OCI-LY1 (cell line): ENCODE measurements around the gene PPP4R3A.
A peak's percentile ranks its signal among the peaks of the same experiment; 100 is the strongest.

Source experiments
- H2AFZ ChIP-seq: fragments of 200-600 bp; sonication (generic), shearing (Covaris generic); 2 replicates; pipeline ENCODE4 v1.6.0; 2014; ENCODE audit warnings: antibody characterized with exemption, mild to moderate bottlenecking, low read length
- H3F3A ChIP-seq: fragments of 200-600 bp; sonication (generic), shearing (Covaris generic); 2 replicates; pipeline ENCODE4 v1.6.0; 2014; ENCODE audit warnings: mild to moderate bottlenecking, antibody characterized with exemption, low read length, moderate library complexity; ENCODE audit not compliant: insufficient read depth
- H3K27ac ChIP-seq: fragments of 200-600 bp; sonication (generic); 2 replicates; pipeline ENCODE4 v1.5.1; 2014; ENCODE audit warnings: low read length, mixed run types, mild to moderate bottlenecking, low read depth; ENCODE audit not compliant: poor library complexity, severe bottlenecking
- H3K27me3 ChIP-seq: fragments of 200-600 bp; sonication (generic); 2 replicates; pipeline ENCODE4 v1.6.0; 2014; ENCODE audit warnings: antibody characterized with exemption, mild to moderate bottlenecking, low read length, moderate library complexity; ENCODE audit not compliant: insufficient read depth
- H3K36me3 ChIP-seq: fragments of 200-600 bp; sonication (generic); 2 replicates; pipeline ENCODE4 v1.6.1; 2014; ENCODE audit warnings: mild to moderate bottlenecking, antibody characterized with exemption, low read length, moderate library complexity, mixed read lengths; ENCODE audit not compliant: insufficient read depth
- H3K4me1 ChIP-seq: fragments of 200-600 bp; sonication (generic); 2 replicates; pipeline ENCODE4 v1.5.1; 2014; ENCODE audit warnings: mild to moderate bottlenecking, low read length, moderate library complexity; ENCODE audit not compliant: insufficient read depth, severe bottlenecking
- H3K4me2 ChIP-seq: fragments of 200-600 bp; sonication (generic), shearing (Covaris generic); 2 replicates; pipeline ENCODE4 v1.6.1; 2014; ENCODE audit warnings: low read length
- H3K4me3 ChIP-seq: fragments of 200-600 bp; sonication (generic); 2 replicates; pipeline ENCODE4 v1.5.1; 2014; ENCODE audit warnings: low read length, low read depth, mild to moderate bottlenecking, mixed read lengths; ENCODE audit not compliant: poor library complexity, severe bottlenecking
- H3K79me2 ChIP-seq: fragments of 200-600 bp; shearing (Covaris generic); 2 replicates; pipeline ENCODE4 v1.6.1; 2016; ENCODE audit warnings: mixed run types, low read length, mixed read lengths; ENCODE audit not compliant: insufficient read depth
- H3K9ac ChIP-seq: fragments of 200-600 bp; sonication (generic), shearing (Covaris generic); 2 replicates; pipeline ENCODE4 v1.6.1; 2014; ENCODE audit warnings: mild to moderate bottlenecking, low read length, mixed read lengths
- H3K9me2 ChIP-seq: fragments of 200-600 bp; sonication (generic), shearing (Covaris generic); 2 replicates; pipeline ENCODE4 v1.6.1; 2014; ENCODE audit warnings: low read depth, mild to moderate bottlenecking, low read length, mixed read lengths
- H3K9me3 ChIP-seq: fragments of 200-600 bp; shearing (Covaris generic); 2 replicates; pipeline ENCODE4 v1.6.1; 2014; ENCODE audit warnings: low read length, mixed read lengths
- H4K20me1 ChIP-seq: fragments of 200-600 bp; sonication (generic), shearing (Covaris generic); 2 replicates; pipeline ENCODE4 v1.6.0; 2016; ENCODE audit warnings: mild to moderate bottlenecking, low read length; ENCODE audit not compliant: insufficient read depth
- EZH2 ChIP-seq: fragments of 200-600 bp; sonication (generic), shearing (Covaris generic); IDR thresholded peaks from 2 replicates; pipeline ENCODE4 v1.8.0; 2017; ENCODE audit warnings: borderline replicate concordance, mixed run types, mild to moderate bottlenecking, antibody characterized with exemption, low read length, moderate library complexity, mixed read lengths
- TF ChIP-seq, protein P1 (sequence below): fragments of 200-600 bp; sonication (generic), shearing (Covaris generic); IDR thresholded peaks from 2 replicates; pipeline ENCODE4 v1.5.1; 2017; ENCODE audit warnings: mild to moderate bottlenecking, antibody characterized with exemption, low read length, moderate library complexity, mixed read lengths

The PPP4R3A gene

DNA sequence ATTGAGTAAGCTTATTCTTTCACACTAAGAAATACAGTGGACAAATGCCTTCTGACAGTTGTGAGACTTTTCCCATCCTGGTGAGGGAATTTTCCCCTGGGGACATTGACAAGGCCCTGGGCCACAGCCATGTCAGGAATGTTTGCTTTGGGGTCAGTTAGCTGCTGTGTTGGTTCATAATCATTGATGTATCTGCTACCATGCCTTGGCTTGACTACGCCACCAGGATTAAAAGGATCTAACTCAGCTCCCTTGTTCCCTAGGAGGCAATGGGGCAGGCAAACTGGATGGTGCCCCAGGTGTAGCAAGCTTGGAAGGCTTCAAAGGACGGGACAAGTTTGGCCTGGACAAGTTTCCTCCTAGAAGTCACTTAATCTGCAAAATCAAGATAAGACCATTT is 89.4 kb downstream of the PPP4R3A start:
- Histone ChIP-seq H3K27ac (no peak overlapping the region), H4K20me1 (no peaks in the 10 kb centered on the region), H3K36me3 (peaks cover 11% of the 10 kb centered on the region; the same call in 1 of the 2 replicates)

DNA sequence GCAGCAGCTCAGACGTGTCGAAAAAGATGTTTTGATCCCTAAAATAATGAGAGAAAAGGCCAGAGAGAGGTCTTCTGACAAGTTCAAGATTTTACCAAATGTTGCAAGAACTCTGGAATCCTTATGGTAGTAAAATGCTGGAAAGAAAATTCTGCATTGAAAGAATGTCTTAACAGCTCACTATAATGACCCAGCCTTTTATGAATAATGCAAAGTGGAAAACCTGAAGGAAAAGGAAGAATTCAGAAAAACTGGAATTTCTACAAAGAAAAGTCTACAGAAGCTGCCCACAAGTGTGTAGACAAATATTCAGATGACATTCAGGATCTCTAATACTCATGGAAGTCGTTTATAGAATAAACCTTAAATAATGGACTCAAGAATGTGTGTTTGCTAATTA is 90.7 kb downstream of the PPP4R3A start:
- H3K4me2 ChIP-seq: peak overlapping the region; percentile 49
- H3K9ac ChIP-seq: peak overlapping the region; percentile 28; the same call in 1 of the 2 replicates
- TF ChIP-seq, protein P1, sequence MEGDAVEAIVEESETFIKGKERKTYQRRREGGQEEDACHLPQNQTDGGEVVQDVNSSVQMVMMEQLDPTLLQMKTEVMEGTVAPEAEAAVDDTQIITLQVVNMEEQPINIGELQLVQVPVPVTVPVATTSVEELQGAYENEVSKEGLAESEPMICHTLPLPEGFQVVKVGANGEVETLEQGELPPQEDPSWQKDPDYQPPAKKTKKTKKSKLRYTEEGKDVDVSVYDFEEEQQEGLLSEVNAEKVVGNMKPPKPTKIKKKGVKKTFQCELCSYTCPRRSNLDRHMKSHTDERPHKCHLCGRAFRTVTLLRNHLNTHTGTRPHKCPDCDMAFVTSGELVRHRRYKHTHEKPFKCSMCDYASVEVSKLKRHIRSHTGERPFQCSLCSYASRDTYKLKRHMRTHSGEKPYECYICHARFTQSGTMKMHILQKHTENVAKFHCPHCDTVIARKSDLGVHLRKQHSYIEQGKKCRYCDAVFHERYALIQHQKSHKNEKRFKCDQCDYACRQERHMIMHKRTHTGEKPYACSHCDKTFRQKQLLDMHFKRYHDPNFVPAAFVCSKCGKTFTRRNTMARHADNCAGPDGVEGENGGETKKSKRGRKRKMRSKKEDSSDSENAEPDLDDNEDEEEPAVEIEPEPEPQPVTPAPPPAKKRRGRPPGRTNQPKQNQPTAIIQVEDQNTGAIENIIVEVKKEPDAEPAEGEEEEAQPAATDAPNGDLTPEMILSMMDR: no peak
- TF ChIP-seq EZH2: no peak
- H3K4me3 ChIP-seq: peak overlapping the region; percentile 37
- no peaks in the 10 kb centered on the region for H3F3A ChIP-seq
- H4K20me1 ChIP-seq: no peaks in the 10 kb centered on the region
- peak overlapping the region; percentile 84 for H3K27ac ChIP-seq
- H3K36me3 ChIP-seq: peaks cover 24% of the 10 kb centered on the region
- H3K27me3 ChIP-seq: no peaks in the 10 kb centered on the region
- H3K9me2 ChIP-seq: no peaks in the 10 kb centered on the region
- H3K79me2 ChIP-seq: peaks cover 19% of the 10 kb centered on the region
- no peak overlapping the region for H2AFZ ChIP-seq
- H3K4me1 ChIP-seq: peaks cover 32% of the 10 kb centered on the region
- no peaks in the 10 kb centered on the region for H3K9me3 ChIP-seq

More for the DNA sequence above, 89.4 kb downstream of the PPP4R3A start:
- Histone ChIP-seq H3K27me3 (no peaks in the 10 kb centered on the region), H3K9me3 (no peaks in the 10 kb centered on the region), H3K9ac (no peak overlapping the region), H3K4me3 (no peak overlapping the region), H2AFZ (no peak overlapping the region), H3K4me1 (peaks cover 26% of the 10 kb centered on the region), H3K4me2 (no peak overlapping the region), H3F3A (no peaks in the 10 kb centered on the region), H3K79me2 (peaks cover 7% of the 10 kb centered on the region), H3K9me2 (no peaks in the 10 kb centered on the region)
- TF ChIP-seq, protein P1: no peak
- TF ChIP-seq EZH2: no peak

GRCh38 chr14:91419044-91419397 is 91.1 kb downstream of the PPP4R3A start:
- Histone ChIP-seq H4K20me1 (no peaks in the 10 kb centered on the region), H3K27ac (peak overlapping the region; percentile 84)

More at GRCh38 chr14:91419044-91419397, 91.1 kb downstream of the PPP4R3A start:
- peak overlapping the region; percentile 28; the same call in 1 of the 2 replicates for H3K9ac ChIP-seq
- no peaks in the 10 kb centered on the region for H3F3A ChIP-seq
- peak overlapping the region; percentile 37 for H3K4me3 ChIP-seq
- TF ChIP-seq, protein P1: no peak
- TF ChIP-seq EZH2: no peak
- peaks cover 36% of the 10 kb centered on the region for H3K4me1 ChIP-seq
- peaks cover 28% of the 10 kb centered on the region for H3K36me3 ChIP-seq
- H3K9me3 ChIP-seq: no peaks in the 10 kb centered on the region
- H3K27me3 ChIP-seq: no peaks in the 10 kb centered on the region
- H3K4me2 ChIP-seq: peak overlapping the region; percentile 49
- no peaks in the 10 kb centered on the region for H3K9me2 ChIP-seq
- peaks cover 24% of the 10 kb centered on the region for H3K79me2 ChIP-seq
- H2AFZ ChIP-seq: no peak overlapping the region
